Fibroblast of the aortic adventitia (primary cell): Measurements from ENCODE around the gene SLC25A21. TPM values are rescaled to one million over a fixed set of nuclear protein-coding genes. Genes with fewer than 3 reads are reported as not detected.
A peak's percentile ranks its signal among the peaks of the same experiment; 100 is the strongest.

Source experiments
- DNase-seq: peaks from one replicate; pipeline ENCODE4 v3.0.0-alpha.2; 2010; ENCODE audit warnings: low read depth
- H3K4me3 ChIP-seq: 2 replicates; pipeline ENCODE4 v1.5.1; 2011; ENCODE audit warnings: low read depth, mild to moderate bottlenecking, control low read depth, low read length, moderate library complexity
- total RNA-seq: library from RNA; depleted of rRNA; stranded (reverse); fragments of >200 nt; gene quantifications from 2 replicates; pipeline ENCODE4 v1.2.3, GENCODE V29; 2012; ENCODE audit warnings: low replicate concordance
- TF ChIP-seq, protein P1 (sequence below): IDR thresholded peaks from 2 replicates; pipeline ENCODE4 v1.5.1; 2011; ENCODE audit warnings: mild to moderate bottlenecking, low read length, control low read depth, inconsistent platforms; ENCODE audit not compliant: insufficient read depth

Gene SLC25A21
- total RNA-seq, 1 donor: 1.2 TPM

DNA sequence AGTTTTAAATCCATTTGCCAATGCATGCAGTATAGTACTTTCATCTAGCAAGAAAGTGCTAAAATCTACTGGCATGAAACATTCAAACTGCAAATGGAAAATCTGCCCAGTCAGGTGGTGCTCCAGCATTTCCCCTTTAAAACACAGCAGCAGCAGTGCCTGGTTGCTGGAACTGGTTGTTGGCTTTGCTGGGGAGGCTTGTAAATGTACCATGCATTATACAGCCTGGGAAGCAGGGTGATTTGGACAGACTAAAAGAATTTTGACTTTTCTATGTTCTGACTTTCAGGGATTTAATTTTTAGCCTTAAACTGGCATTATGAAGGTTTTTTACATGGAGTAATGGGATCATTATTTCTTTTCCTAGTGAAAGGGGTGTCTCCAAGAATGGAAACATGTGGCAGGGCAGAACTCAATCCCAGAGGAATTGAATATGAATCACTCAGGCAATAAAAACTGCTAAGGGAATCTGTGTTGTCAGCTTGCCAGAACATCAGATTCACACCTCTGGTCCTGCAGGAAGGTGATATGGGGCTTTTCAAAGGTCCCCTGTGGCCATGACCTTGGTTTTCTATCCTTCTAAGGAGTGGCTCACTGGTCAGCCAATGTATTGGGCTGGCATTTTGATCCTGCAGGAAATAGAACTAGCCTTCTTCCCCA is 519.7 kb downstream of the SLC25A21 start:
- TF ChIP-seq, protein P1, sequence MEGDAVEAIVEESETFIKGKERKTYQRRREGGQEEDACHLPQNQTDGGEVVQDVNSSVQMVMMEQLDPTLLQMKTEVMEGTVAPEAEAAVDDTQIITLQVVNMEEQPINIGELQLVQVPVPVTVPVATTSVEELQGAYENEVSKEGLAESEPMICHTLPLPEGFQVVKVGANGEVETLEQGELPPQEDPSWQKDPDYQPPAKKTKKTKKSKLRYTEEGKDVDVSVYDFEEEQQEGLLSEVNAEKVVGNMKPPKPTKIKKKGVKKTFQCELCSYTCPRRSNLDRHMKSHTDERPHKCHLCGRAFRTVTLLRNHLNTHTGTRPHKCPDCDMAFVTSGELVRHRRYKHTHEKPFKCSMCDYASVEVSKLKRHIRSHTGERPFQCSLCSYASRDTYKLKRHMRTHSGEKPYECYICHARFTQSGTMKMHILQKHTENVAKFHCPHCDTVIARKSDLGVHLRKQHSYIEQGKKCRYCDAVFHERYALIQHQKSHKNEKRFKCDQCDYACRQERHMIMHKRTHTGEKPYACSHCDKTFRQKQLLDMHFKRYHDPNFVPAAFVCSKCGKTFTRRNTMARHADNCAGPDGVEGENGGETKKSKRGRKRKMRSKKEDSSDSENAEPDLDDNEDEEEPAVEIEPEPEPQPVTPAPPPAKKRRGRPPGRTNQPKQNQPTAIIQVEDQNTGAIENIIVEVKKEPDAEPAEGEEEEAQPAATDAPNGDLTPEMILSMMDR: no peak
- no peak overlapping the region for H3K4me3 ChIP-seq
- DNase-seq: no peak

GRCh38 chr14:36649872-36650650 is 522.3 kb downstream of the SLC25A21 start:
- no peak for DNase-seq
- H3K4me3 ChIP-seq: no peak overlapping the region
- TF ChIP-seq, protein P1: no peak

- peak overlapping the region; percentile 44 for H3K4me3 ChIP-seq
- DNase-seq: peak; percentile 26
- TF ChIP-seq, protein P1: peak; percentile 45
Observed at GRCh38 chr14:36647824-36648753, 524.3 kb downstream of the SLC25A21 start.

- DNase-seq: no peak
- no peak overlapping the region for H3K4me3 ChIP-seq
- TF ChIP-seq, protein P1: no peak
Observed at GRCh38 chr14:36647417-36647823, 525.0 kb downstream of the SLC25A21 start.

DNA sequence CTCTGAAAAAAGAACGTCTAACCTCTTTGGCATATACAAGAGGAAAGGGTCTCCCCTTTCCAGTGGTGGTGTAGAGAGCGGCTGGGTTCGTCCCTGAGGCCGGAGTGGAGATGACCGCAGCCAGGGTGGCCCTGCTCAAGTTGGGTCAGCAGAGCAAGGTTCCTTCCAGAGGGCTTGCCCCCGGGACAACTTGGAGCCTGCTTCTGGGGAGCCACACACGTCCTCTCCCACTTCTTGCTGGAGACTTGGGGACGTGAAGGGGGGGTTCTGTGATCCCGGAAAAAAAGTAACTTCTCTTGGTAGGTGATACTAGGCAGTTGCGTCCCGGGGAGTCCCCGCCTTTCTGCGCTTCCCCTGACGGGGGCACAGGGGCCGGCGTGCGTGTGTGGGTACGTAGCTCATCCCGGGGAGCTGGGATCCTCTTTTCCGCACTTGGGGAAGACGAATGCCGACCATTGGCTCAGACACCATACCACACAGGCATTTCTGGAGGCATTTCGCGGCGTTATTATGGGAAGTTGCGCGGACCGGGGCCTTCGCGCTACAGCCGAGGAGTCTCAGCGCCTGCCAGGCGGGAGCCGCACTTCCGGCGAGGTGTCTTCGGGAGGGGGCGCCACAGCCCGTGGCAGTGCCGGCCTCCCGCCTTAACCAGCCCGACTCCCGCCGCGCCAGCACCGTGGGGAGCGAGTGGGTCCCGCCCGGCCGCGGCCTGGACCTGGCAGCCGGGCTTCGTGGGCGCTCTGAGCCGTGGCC is 525.6 kb downstream of the SLC25A21 start:
- H3K4me3 ChIP-seq: no peak overlapping the region
- no peak for DNase-seq

More for the DNA sequence above, 525.6 kb downstream of the SLC25A21 start:
- TF ChIP-seq, protein P1: no peak
